Measurements from ENCODE around the gene TBC1D1. TPM values are rescaled to one million over a fixed set of nuclear protein-coding genes. Genes with fewer than 3 reads are reported as not detected.

The TBC1D1 gene
- total RNA-seq, 3 donors from 2014 or later (not counting 1 experiment from before 2014, with no cell fraction given) = 59.2 to 78.6 (median 68.5) TPM

GRCh38 chr4:38025665-38026064, 134.8 kb downstream of the TBC1D1 start:
- intact Hi-C loops (cut with micrococcal nuclease) = no loop called here
- Mint-ChIP-seq H3K4me3 (no peak overlapping the region), H3K27ac (no peak overlapping the region), H3K9me3 (no peaks in the 10 kb centered on the region), H3K27me3 (ENCODE audit: low read depth in 2 of 2) (no peaks in the 10 kb centered on the region), H3K4me1 (peaks cover 17 to 26% of the 10 kb centered on the region in 2 donors), H3K36me3 (peaks cover 25% of the 10 kb centered on the region)
- WGBS (ENCODE audit: insufficient coverage) = 100% methylated on average over 6 of the region's 7 CpGs
- H3K27me3 ChIP-seq (ENCODE audit: control insufficient read depth, insufficient read depth, low read length) = no peaks in the 10 kb centered on the region
- DNase-seq = no peak
- H3K4me3 ChIP-seq (ENCODE audit: low read length) = no peak overlapping the region
- no peak for ATAC-seq
- H3K9me3 ChIP-seq (ENCODE audit: control insufficient read depth, insufficient read depth, low read length) = no peaks in the 10 kb centered on the region
- peaks cover 46% of the 10 kb centered on the region for H3K36me3 ChIP-seq (ENCODE audit: control insufficient read depth, insufficient read depth, low read length)
- H3K27ac ChIP-seq (ENCODE audit: low read length) = no peak overlapping the region
- TF ChIP-seq, protein P1, sequence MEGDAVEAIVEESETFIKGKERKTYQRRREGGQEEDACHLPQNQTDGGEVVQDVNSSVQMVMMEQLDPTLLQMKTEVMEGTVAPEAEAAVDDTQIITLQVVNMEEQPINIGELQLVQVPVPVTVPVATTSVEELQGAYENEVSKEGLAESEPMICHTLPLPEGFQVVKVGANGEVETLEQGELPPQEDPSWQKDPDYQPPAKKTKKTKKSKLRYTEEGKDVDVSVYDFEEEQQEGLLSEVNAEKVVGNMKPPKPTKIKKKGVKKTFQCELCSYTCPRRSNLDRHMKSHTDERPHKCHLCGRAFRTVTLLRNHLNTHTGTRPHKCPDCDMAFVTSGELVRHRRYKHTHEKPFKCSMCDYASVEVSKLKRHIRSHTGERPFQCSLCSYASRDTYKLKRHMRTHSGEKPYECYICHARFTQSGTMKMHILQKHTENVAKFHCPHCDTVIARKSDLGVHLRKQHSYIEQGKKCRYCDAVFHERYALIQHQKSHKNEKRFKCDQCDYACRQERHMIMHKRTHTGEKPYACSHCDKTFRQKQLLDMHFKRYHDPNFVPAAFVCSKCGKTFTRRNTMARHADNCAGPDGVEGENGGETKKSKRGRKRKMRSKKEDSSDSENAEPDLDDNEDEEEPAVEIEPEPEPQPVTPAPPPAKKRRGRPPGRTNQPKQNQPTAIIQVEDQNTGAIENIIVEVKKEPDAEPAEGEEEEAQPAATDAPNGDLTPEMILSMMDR (IDR thresholded peaks at IDR 0.05) = no peak
- H3K4me1 ChIP-seq (ENCODE audit: control insufficient read depth, insufficient read depth, low read length) = peaks cover 4% of the 10 kb centered on the region

DNA sequence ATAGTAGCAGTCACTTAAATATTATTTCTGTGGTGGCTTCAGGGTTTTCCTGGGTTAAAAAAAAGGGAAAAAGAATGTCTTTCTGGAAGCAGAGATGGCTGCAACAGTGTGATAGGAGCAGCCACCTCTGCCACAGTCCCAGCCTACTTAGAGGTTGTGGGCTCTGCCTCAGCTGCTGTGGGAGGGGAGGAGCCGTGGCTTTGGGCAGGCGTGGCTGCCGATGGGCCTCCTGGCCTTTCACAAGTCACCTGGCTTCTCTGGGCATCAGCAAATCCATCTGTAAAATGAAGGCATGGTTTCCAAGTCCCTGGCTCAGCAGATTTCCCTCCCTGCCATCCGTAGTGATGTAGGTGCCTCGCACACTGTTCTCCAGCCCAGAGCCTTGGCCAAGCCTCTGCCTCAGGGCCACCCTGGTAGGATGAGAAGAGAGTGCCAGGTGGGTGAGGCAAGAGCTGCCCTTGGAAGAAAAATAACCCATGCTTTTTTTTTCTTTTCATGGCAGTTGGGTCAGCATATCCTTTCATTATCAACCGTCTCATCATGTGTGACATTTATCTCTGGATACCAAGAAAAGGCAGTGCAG, 135.4 kb downstream of the TBC1D1 start:
- Histone ChIP-seq H3K36me3 (ENCODE audit: control insufficient read depth, insufficient read depth, low read length) (peaks cover 42% of the 10 kb centered on the region), H3K27ac (ENCODE audit: low read length) (no peak overlapping the region), H3K27me3 (ENCODE audit: control insufficient read depth, insufficient read depth, low read length) (no peaks in the 10 kb centered on the region), H3K9me3 (ENCODE audit: control insufficient read depth, insufficient read depth, low read length) (no peaks in the 10 kb centered on the region), H3K4me1 (ENCODE audit: control insufficient read depth, insufficient read depth, low read length) (peaks cover 4% of the 10 kb centered on the region), H3K4me3 (ENCODE audit: low read length) (no peak overlapping the region)
- ATAC-seq (peak in 1 of 3 donors; percentile 67), DNase-seq (no peak)
- TF ChIP-seq, protein P1 (IDR thresholded peaks at IDR 0.05) = no peak
- Mint-ChIP-seq H3K27me3 (ENCODE audit: low read depth in 2 of 2) (no peaks in the 10 kb centered on the region), H3K36me3 (peaks cover 19% of the 10 kb centered on the region), H3K9me3 (no peaks in the 10 kb centered on the region), H3K4me1 (peaks cover 17 to 26% of the 10 kb centered on the region in 2 donors), H3K4me3 (no peak overlapping the region), H3K27ac (no peak overlapping the region)
- 59% methylated on average over 5 of the region's 6 CpGs for WGBS (ENCODE audit: insufficient coverage)
- intact Hi-C loops (cut with micrococcal nuclease) = no loop called here

- Histone ChIP-seq H3K27me3 (ENCODE audit: control insufficient read depth, insufficient read depth, low read length) (no peaks in the 10 kb centered on the region), H3K9me3 (ENCODE audit: control insufficient read depth, insufficient read depth, low read length) (no peaks in the 10 kb centered on the region), H3K4me3 (ENCODE audit: low read length) (no peak overlapping the region), H3K36me3 (ENCODE audit: control insufficient read depth, insufficient read depth, low read length) (peaks cover 33% of the 10 kb centered on the region), H3K4me1 (ENCODE audit: control insufficient read depth, insufficient read depth, low read length) (peaks cover 4% of the 10 kb centered on the region), H3K27ac (ENCODE audit: low read length) (no peak overlapping the region)
- TF ChIP-seq, protein P1 (IDR thresholded peaks at IDR 0.05) = no peak
- ATAC-seq (no peak), DNase-seq (no peak)
- H3K36me3 Mint-ChIP-seq = peaks cover 6% of the 10 kb centered on the region
- no peak overlapping the region for H3K27ac Mint-ChIP-seq
- H3K4me1 Mint-ChIP-seq = peaks cover under 1 to 4% of the 10 kb centered on the region in 2 donors
- intact Hi-C loops (cut with micrococcal nuclease) = no loop called here
- WGBS (ENCODE audit: insufficient coverage) = 53% methylated on average over 3 of the region's 3 CpGs
- H3K9me3 Mint-ChIP-seq = no peaks in the 10 kb centered on the region
- H3K27me3 Mint-ChIP-seq (ENCODE audit: low read depth in 2 of 2) = no peaks in the 10 kb centered on the region
- no peak overlapping the region for H3K4me3 Mint-ChIP-seq
Measured at GRCh38 chr4:38030023-38030422, 139.1 kb downstream of the TBC1D1 start.
